GM12878 (cell line): ENCODE measurements around the gene MPST. TPM values are rescaled to one million over a fixed set of nuclear protein-coding genes. Genes with fewer than 3 reads are reported as not detected.

ENCODE experiments used
- ATAC-seq: fragments of 200-7000 bp; cut with Tn5 transposase; 3 replicates; pipeline ENCODE4 v1.9.1; 2020; ENCODE audit warnings: mild to moderate bottlenecking, moderate library complexity
- BruUV-seq: library from RNA; stranded (reverse); fragments of 400-500 nt; replicated peaks from 2 replicates; lab custom pipeline; 2021; lab: Mats Ljungman, UMichigan
- CTCF ChIA-PET: fragments of 300-600 bp; sonication (Branson Sonifier 250); formaldehyde crosslinking; extraction: SDS; loops from one replicate; lab custom pipeline; 2021; ENCODE audit warnings: inconsistent platforms; lab: Yijun Ruan, JAX
- POLR2A ChIA-PET: fragments of 350-600 bp; formaldehyde crosslinking; extraction: SDS; loops from one replicate; lab custom pipeline; 2021; ENCODE audit warnings: inconsistent platforms; lab: Charles Lee
- RAD21 ChIA-PET: fragments of 300-600 bp; sonication (Branson Sonifier 250); formaldehyde crosslinking; loops from one replicate; lab custom pipeline; 2023; ENCODE audit warnings: antibody characterized with exemption; ENCODE audit not compliant: unreplicated experiment; lab: Charles Lee
- SMC1A ChIA-PET: fragments of 300-600 bp; sonication (Branson Sonifier 250); formaldehyde crosslinking; loops from one replicate; lab custom pipeline; 2023; ENCODE audit not compliant: unreplicated experiment, uncharacterized antibody; lab: Charles Lee
- DNase-seq: peaks from one replicate; pipeline ENCODE4 v3.0.0-alpha.2; 2011; ENCODE audit warnings: low read depth, low spot score
- FAIRE-seq: peaks from 3 replicates; lab custom pipeline; 2011; peaks lifted over from hg19 to GRCh38; lab: Jason Lieb, UNC
- H2AFZ ChIP-seq: 2 replicates; pipeline ENCODE4 v1.6.0; 2011; ENCODE audit warnings: low read depth, low read length, control low read depth; ENCODE audit not compliant: control insufficient read depth
- H3K27ac ChIP-seq: 2 replicates; pipeline ENCODE4 v1.5.1; 2011; ENCODE audit warnings: control low read depth; ENCODE audit not compliant: control insufficient read depth, insufficient read depth
- H3K27me3 ChIP-seq, 2 experiments: replicated peaks in 1 of 2; 2 replicates each; pipeline versions ENCODE4 v1.6.0 to v1.6.1; 2011; ENCODE audit warnings: low read length in 1 of 2; ENCODE audit not compliant: control insufficient read depth in 2 of 2, insufficient read depth in 2 of 2
- H3K36me3 ChIP-seq, 2 experiments: 2 replicates each; pipeline ENCODE4 v1.5.1; 2011; ENCODE audit warnings: low read length in 1 of 2; ENCODE audit not compliant: control insufficient read depth in 2 of 2, insufficient read depth in 2 of 2
- H3K4me1 ChIP-seq: 2 replicates; pipeline ENCODE4 v1.6.1; 2011; ENCODE audit warnings: mild to moderate bottlenecking, low read length, moderate library complexity, mixed read lengths; ENCODE audit not compliant: control insufficient read depth, insufficient read depth
- H3K4me2 ChIP-seq: 2 replicates; pipeline ENCODE4 v1.6.0; 2011; ENCODE audit warnings: control low read depth; ENCODE audit not compliant: control insufficient read depth, insufficient read depth
- H3K4me3 ChIP-seq: fragments of 200-600 bp; sonication (generic); 2 replicates; pipeline ENCODE4 v1.5.1; 2016
- H3K79me2 ChIP-seq: 2 replicates; pipeline ENCODE4 v1.6.0; 2011; ENCODE audit warnings: low read length; ENCODE audit not compliant: control insufficient read depth, insufficient read depth
- H3K9ac ChIP-seq: 2 replicates; pipeline ENCODE4 v1.8.0; 2011; ENCODE audit warnings: low read length, control low read depth, mixed read lengths; ENCODE audit not compliant: control insufficient read depth, insufficient read depth
- H3K9me3 ChIP-seq: replicated peaks from 3 replicates; pipeline ENCODE4 v1.5.1; 2011; ENCODE audit warnings: mild to moderate bottlenecking, low read length; ENCODE audit not compliant: control insufficient read depth, insufficient read depth
- H4K20me1 ChIP-seq: 2 replicates; pipeline ENCODE4 v1.6.0; 2011; ENCODE audit not compliant: control insufficient read depth, insufficient read depth
- BCL11A ChIP-seq: IDR thresholded peaks from 2 replicates; pipeline ENCODE4 v1.6.1; 2011; ENCODE audit warnings: low read depth, low read length
- CREM ChIP-seq: IDR thresholded peaks from 2 replicates; pipeline ENCODE4 v1.6.1; 2014; ENCODE audit warnings: antibody characterized with exemption, low read depth
- HDAC2 ChIP-seq: fragments of 200-600 bp; sonication (generic); IDR thresholded peaks from 2 replicates; pipeline ENCODE4 v1.6.1; 2017
- JUND ChIP-seq: IDR thresholded peaks from 2 replicates; pipeline ENCODE4 v1.6.1; 2012; ENCODE audit warnings: low read depth, mild to moderate bottlenecking, low read length, improper control_type of control experiment, moderate library complexity
- KAT2A ChIP-seq: conservative IDR thresholded peaks from 2 replicates; pipeline ENCODE4 v1.6.1; 2011; ENCODE audit warnings: low read depth, low read length; ENCODE audit not compliant: control insufficient read depth
- NKRF ChIP-seq: fragments of 450-650 bp; conservative IDR thresholded peaks from 2 replicates; pipeline ENCODE4 v1.6.1; 2017; ENCODE audit warnings: mild to moderate bottlenecking, moderate library complexity
- SMAD5 ChIP-seq: IDR thresholded peaks from 2 replicates; pipeline ENCODE4 v1.6.1; 2016; ENCODE audit warnings: antibody characterized with exemption, low read depth
- WGBS: methylation state at CpG from one replicate; pipeline ENCODE4 v1.1.6; 2016; ENCODE audit warnings: low lambda C conversion rate; ENCODE audit not compliant: insufficient replicate concordance, insufficient coverage; ENCODE audit errors: missing lambda C conversion rate; 5-methylcytosine and 5-hydroxymethylcytosine counted together
- in situ Hi-C: fragments of 300-500 bp; cut with MboI; formaldehyde crosslinking; loops from 9 replicates; pipeline ENCODE4 v1.14.3; 2018; ENCODE audit warnings: mixed read lengths
- intact Hi-C: fragments of 100-400 bp; cut with micrococcal nuclease; formaldehyde crosslinking; loops from one replicate; pipeline ENCODE4 v1.14.2; 2022; ENCODE audit not compliant: unreplicated experiment
- polyA plus RNA-seq, 11 experiments: library from polyadenylated mRNA; depleted of rRNA in 4 of 11; unstranded in 6 of 11; stranded (reverse) in 5 of 11; fragments of >200 nt; fragmentation: Nextera tagmentation in 4 of 11; fragmentation: Illumina TruSeq in 1 of 11; extraction: Ambion mirVana in 4 of 11; extraction: Trizol in 1 of 11; gene quantifications; 1 replicate in 1 of 11; 2 replicates in 10 of 11; pipeline versions ENCODE4 v1.2.1 to v1.2.3, GENCODE V29; 2011 to 2016; ENCODE audit warnings: inconsistent platforms in 2 of 11, missing spikeins in 2 of 11, low read depth in 1 of 11
- total RNA-seq, 4 experiments: library from RNA; depleted of rRNA in 3 of 4; stranded (reverse); fragments of >200 nt in 3 of 4; fragmentation: Illumina TruSeq in 1 of 4; extraction: Trizol in 1 of 4; gene quantifications; 2 replicates each; pipeline versions ENCODE4 v1.2.1 to v1.2.3, GENCODE V29; 2013 to 2021

MPST gene
- total and polyA plus RNA-seq, 10 of the 15 experiments (the other 5 are each of a cell fraction or from before 2014, with no cell fraction given), result 0.95 to 88.7 (median 38.5) TPM

- TF ChIP-seq BCL11A (no peak), SMAD5 (no peak)
Measured at GRCh38 chr22:37000676-37001534, 18.6 kb upstream of the MPST start (continued).

GRCh38 chr22:37001826-37002225 lies 17.7 kb upstream of the MPST start:
- no peak for DNase-seq
- Histone ChIP-seq H3K4me2 (no peak overlapping the region), H4K20me1 (no peaks in the 10 kb centered on the region), H3K9ac (no peak overlapping the region), H2AFZ (no peak overlapping the region), H3K27ac (no peak overlapping the region), H3K4me1 (no peaks in the 10 kb centered on the region), H3K36me3 (no peaks in the 10 kb centered on the region), H3K9me3 (no peaks in the 10 kb centered on the region; the same call in 2 of the 3 replicates), H3K79me2 (no peaks in the 10 kb centered on the region), H3K4me3 (no peak overlapping the region), H3K27me3 (peaks cover 0 to 5% of the 10 kb centered on the region in 2 experiments; a peak in 2 of 4 replicates)
- TF ChIP-seq HDAC2 (no peak), CREM (no peak), NKRF (no peak), JUND (no peak), KAT2A (no peak)
- SMC1A ChIA-PET, result no interaction called here
- no peak for ATAC-seq
- POLR2A ChIA-PET, result no interaction called here
- no TSS peak for BruUV-seq
- intact Hi-C loops (no loop called here), in situ Hi-C loops (no loop called here)
- FAIRE-seq, result no peak
- CTCF ChIA-PET, result no interaction called here
- RAD21 ChIA-PET, result no interaction called here
- WGBS, result 17% methylated on average over 12 of the region's 12 CpGs
